Measurements from ENCODE around the gene OLFM1.

- TF ChIP-seq UBTF (IDR thresholded peaks at IDR 0.05; ENCODE audit: borderline replicate concordance in 1 of 2, low read depth in 2 of 2, low read length in 2 of 2) = no peak
- TF ChIP-seq EZH2 (IDR thresholded peaks at IDR 0.05; ENCODE audit: borderline replicate concordance, low read depth, low read length) = no peak
- no peak for TF ChIP-seq CTCF (IDR thresholded peaks at IDR 0.05 in 2 of 3, conservative IDR thresholded peaks at IDR 0.05 in 1 of 3; ENCODE audit: insufficient read depth in 2 of 3, low read depth in 1 of 3, low read length in 3 of 3)
- no peak for TF ChIP-seq RFX5 (IDR thresholded peaks at IDR 0.05; ENCODE audit: low read depth, low read length)
- TF ChIP-seq EP300 (IDR thresholded peaks at IDR 0.05; ENCODE audit: low read length) = no peak
- no peak for TF ChIP-seq ZNF449 (CRISPR knock-in tag; IDR thresholded peaks at IDR 0.05)
- no peak for TF ChIP-seq POLR2A (conservative IDR thresholded peaks at IDR 0.05)
- no peak for TF ChIP-seq ZSCAN32 (CRISPR knock-in tag; IDR thresholded peaks at IDR 0.05)
- TF ChIP-seq NR2F6 (CRISPR knock-in tag; IDR thresholded peaks at IDR 0.05) = no peak
- TF ChIP-seq ZNF184 (CRISPR knock-in tag; IDR thresholded peaks at IDR 0.05) = no peak
- TF ChIP-seq SOX6 (IDR thresholded peaks at IDR 0.05) = no peak
- no peak for TF ChIP-seq ZC3H4 (CRISPR knock-in tag; IDR thresholded peaks at IDR 0.05; ENCODE audit: borderline replicate concordance)
- TF ChIP-seq TAF1 (IDR thresholded peaks at IDR 0.05; ENCODE audit: control insufficient read depth, extremely low read depth, insufficient read depth, low read length, severe bottlenecking) = no peak
- TF ChIP-seq CBX3 (IDR thresholded peaks at IDR 0.05; ENCODE audit: borderline replicate concordance in 1 of 2, low read length in 2 of 2) = no peak
These were observed 14.5 kb downstream of the OLFM1 start for GRCh38 chr9:135101926-135102325.

Data from K562 (cell line).